Psoas muscle (tissue), 8 donors: ENCODE measurements around the gene ABCB9. TPM values are rescaled to one million over a fixed set of nuclear protein-coding genes. Genes with fewer than 3 reads are reported as not detected.

Experiments
- ATAC-seq, 4 donors: fragments of 200-7000 bp; cut with Tn5 transposase; one replicate each; pipeline ENCODE4 v1.9.1; 2020; ENCODE audit warnings: moderate library complexity in 3 of 4, mild to moderate bottlenecking in 2 of 4
- DNase-seq, 2 donors: peaks; one replicate each; pipeline ENCODE4 v3.0.0-alpha.2; 2020
- H3K27ac ChIP-seq: fragments of 200-600 bp; one replicate; pipeline ENCODE4 v1.8.0; 2022
- H3K27me3 ChIP-seq, 3 donors: fragments of 200-600 bp in 1 of 3; one replicate each; pipeline versions ENCODE4 v1.6.1 to v1.8.0; 2013 to 2022; ENCODE audit warnings: low read length in 2 of 3, mild to moderate bottlenecking in 2 of 3, moderate library complexity in 1 of 3; ENCODE audit not compliant: insufficient read depth in 3 of 3
- H3K36me3 ChIP-seq, 2 donors: fragments of 200-600 bp in 1 of 2; one replicate each; pipeline versions ENCODE4 v1.6.1 to v1.8.0; 2013 to 2022; ENCODE audit warnings: low read depth in 1 of 2, mild to moderate bottlenecking in 1 of 2, moderate library complexity in 1 of 2; ENCODE audit not compliant: insufficient read depth in 1 of 2
- H3K4me1 ChIP-seq: fragments of 200-600 bp; one replicate; pipeline ENCODE4 v1.8.0; 2022
- H3K4me3 ChIP-seq: fragments of 200-600 bp; one replicate; pipeline ENCODE4 v1.8.0; 2022; ENCODE audit warnings: mild to moderate bottlenecking
- H3K9me3 ChIP-seq: fragments of 200-600 bp; one replicate; pipeline ENCODE4 v1.8.0; 2022
- CTCF ChIP-seq: fragments of 200-600 bp; IDR thresholded peaks from one replicate; pipeline ENCODE4 v1.8.0; 2022; ENCODE audit warnings: antibody characterized with exemption
- WGBS, 3 donors: extraction: QIAGEN DNeasy Blood & Tissue Kit; methylation state at CpG; one replicate each; pipeline versions ENCODE4 v1.1.6 to v1.1.7; 2013; 5-methylcytosine and 5-hydroxymethylcytosine counted together
- intact Hi-C, 2 donors: fragments of 100-400 bp; cut with DNase I; formaldehyde crosslinking; loops; one replicate each; pipeline versions ENCODE4 v1.11.0 to v1.14.2; 2022
- polyA plus RNA-seq, 3 donors: library from polyadenylated mRNA; stranded (reverse); fragments of 200-250 nt; gene quantifications; one replicate each; pipeline ENCODE4 v1.2.3, GENCODE V29; 2013
- total RNA-seq, 4 donors: library from RNA; stranded (reverse); fragmentation: NEBNext Ultra II Directional in 2 of 4; extraction: Animal tissue kit (Norgen Biotek cat#: 25700) in 2 of 4; gene quantifications; one replicate each; pipeline versions ENCODE4 v1.2.1 to v1.2.4, GENCODE V29; 2021 to 2023
- donor health status: healthy with polysubstance abuse.
- donor health status: DM: no; HTN: no; CAD: no; lungs with moderate emphysema.
- donor health status: Bipolar disorder and iron deficiency.
- donor health status: healthy.
- donor health status: DM: yes; HTN: yes; CAD: no.
- donor health status: DM: no; HTN: no; CAD: no.
- donor health status: DM: no; HTN: no; CAD: no.
- donor health status: DM: yes; HTN: yes; CAD: no.

The ABCB9 gene
- total and polyA plus RNA-seq, 7 donors, result 0.47 to 1.1 (median 0.62) TPM

DNA sequence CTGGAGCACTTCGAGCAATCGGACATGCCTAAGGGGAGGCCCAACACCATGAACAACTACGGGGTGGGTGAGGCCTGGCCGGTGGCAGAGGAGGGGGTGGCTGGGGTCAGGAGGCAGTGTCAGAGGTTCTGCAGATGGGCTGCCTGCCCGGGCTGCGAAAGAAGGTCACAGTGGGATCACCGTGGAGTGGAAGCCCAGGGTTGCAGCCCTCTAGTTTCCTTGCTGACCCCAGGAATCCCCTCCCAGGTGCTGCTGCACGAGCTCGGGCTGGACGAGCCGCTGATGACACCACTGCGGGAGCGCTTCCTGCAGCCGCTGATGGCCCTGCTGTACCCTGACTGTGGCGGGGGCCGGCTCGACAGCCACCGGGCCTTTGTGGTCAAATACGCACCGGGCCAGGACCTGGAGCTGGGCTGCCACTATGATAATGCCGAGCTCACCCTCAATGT lies 12.3 kb upstream of the ABCB9 start:
- Histone ChIP-seq H3K27ac (no peak overlapping the region), H3K4me1 (peaks cover 58% of the 10 kb centered on the region), H3K9me3 (no peaks in the 10 kb centered on the region), H3K4me3 (no peak overlapping the region), H3K36me3 (peaks cover 0 to 24% of the 10 kb centered on the region in 2 donors), H3K27me3 (no peaks in the 10 kb centered on the region)
- intact Hi-C loops, result loop anchor here in 1 of 2 donors (5.0 kb wide), 1 partner anchor 254 kb away; the partner anchor contains the start of genes MPHOSPH9 and MTRFR
- ATAC-seq (no peak), DNase-seq (no peak)
- 85 to 87% (median 87%) methylated on average over 19 to 21 of the region's 21 CpGs for WGBS, 3 donors
- TF ChIP-seq CTCF, result no peak

- DNase-seq, result peak in 1 of 2 donors; percentile 42
- no peak for ATAC-seq
Observed at GRCh38 chr12:122977655-122978392, 11.6 kb upstream of the ABCB9 start.

DNA sequence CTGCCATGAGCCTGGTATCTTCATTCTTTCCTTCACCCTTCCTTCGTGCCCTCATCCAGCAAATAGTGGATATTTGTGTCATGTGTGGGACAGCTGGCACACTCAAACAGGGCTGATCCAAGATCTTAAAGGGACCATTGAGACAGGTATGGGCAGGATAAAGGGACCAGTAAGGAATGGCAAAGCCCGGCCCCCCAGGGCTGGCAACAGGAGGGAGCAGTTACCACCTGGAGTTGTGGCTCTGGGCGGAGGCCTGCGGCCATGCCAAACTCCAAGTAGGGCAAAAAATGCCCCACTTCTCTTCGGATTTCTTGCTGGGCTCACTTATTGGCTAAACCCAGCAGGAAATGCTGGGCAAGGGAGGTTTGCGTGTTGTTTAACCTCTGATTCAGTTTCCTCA lies 10.9 kb upstream of the ABCB9 start:
- H3K4me1 ChIP-seq, result peaks cover 47% of the 10 kb centered on the region
- H3K27ac ChIP-seq, result no peak overlapping the region
- no peaks in the 10 kb centered on the region for H3K9me3 ChIP-seq
- TF ChIP-seq CTCF, result no peak
- peak overlapping the region; percentile 81 for H3K4me3 ChIP-seq
- no peaks in the 10 kb centered on the region for H3K27me3 ChIP-seq
- peaks cover 0 to 12% of the 10 kb centered on the region in 2 donors for H3K36me3 ChIP-seq
- 79 to 81% (median 80%) methylated on average over 6 of the region's 6 CpGs for WGBS, 3 donors
- DNase-seq (no peak), ATAC-seq (no peak)
- intact Hi-C loops, result loop anchor here in 1 of 2 donors (5.0 kb wide), 1 partner anchor 255 kb away; the partner anchor contains the start of genes MPHOSPH9 and MTRFR

More at GRCh38 chr12:122977655-122978392, 11.6 kb upstream of the ABCB9 start:
- intact Hi-C loops, result loop anchor here in 1 of 2 donors (5.0 kb wide), 1 partner anchor 254 kb away; the partner anchor contains the start of genes MPHOSPH9 and MTRFR
- Histone ChIP-seq H3K36me3 (peaks cover 0 to 19% of the 10 kb centered on the region in 2 donors), H3K27ac (no peak overlapping the region), H3K4me1 (peaks cover 54% of the 10 kb centered on the region), H3K27me3 (no peaks in the 10 kb centered on the region), H3K9me3 (no peaks in the 10 kb centered on the region), H3K4me3 (no peak overlapping the region)
- TF ChIP-seq CTCF, result no peak
- 81 to 86% (median 83%) methylated on average over 9 of the region's 9 CpGs for WGBS, 3 donors

GRCh38 chr12:122976648-122976975 lies 10.3 kb upstream of the ABCB9 start:
- Histone ChIP-seq H3K9me3 (no peaks in the 10 kb centered on the region), H3K36me3 (peaks cover 0 to 9% of the 10 kb centered on the region in 2 donors), H3K4me1 (peaks cover 41% of the 10 kb centered on the region), H3K27me3 (no peaks in the 10 kb centered on the region), H3K4me3 (peak overlapping the region; percentile 81), H3K27ac (peak overlapping the region; percentile 5)
- ATAC-seq, result no peak
- DNase-seq, result peak in 1 of 2 donors; percentile 46
- intact Hi-C loops, result loop anchor here in 1 of 2 donors (5.0 kb wide), 1 partner anchor 256 kb away; the partner anchor contains the start of genes MPHOSPH9 and MTRFR
- TF ChIP-seq CTCF, result no peak
- 66 to 81% (median 66%) methylated on average over 13 to 15 of the region's 15 CpGs for WGBS, 3 donors
